HepG2 (cell line): ENCODE results near the gene TNP2. TPM values are rescaled to one million over a fixed set of nuclear protein-coding genes. Genes with fewer than 3 reads are reported as not detected.

Source experiments
- EED ChIP-seq: sonication (generic); formaldehyde crosslinking; IDR thresholded peaks from 2 replicates; pipeline ENCODE4 v1.5.0; 2020; ENCODE audit warnings: mild to moderate bottlenecking, missing genetic modification reagents
- ESRRA ChIP-seq: sonication (generic); formaldehyde crosslinking; IDR thresholded peaks from 2 replicates; pipeline ENCODE4 v1.5.1; 2020; ENCODE audit warnings: mild to moderate bottlenecking, low read depth, missing genetic modification reagents
- MLLT10 ChIP-seq: sonication (generic); formaldehyde crosslinking; IDR thresholded peaks from 2 replicates; pipeline ENCODE4 v1.4.0; 2020; ENCODE audit warnings: missing genetic modification reagents
- PHB2 ChIP-seq: fragments of 450-650 bp; IDR thresholded peaks from 2 replicates; pipeline ENCODE4 v1.6.1; 2018; ENCODE audit not compliant: partially characterized antibody
- TAF15 ChIP-seq: fragments of 200-400 bp; formaldehyde crosslinking; IDR thresholded peaks from one replicate; pipeline ENCODE4 v1.6.1; 2018; ENCODE audit warnings: mild to moderate bottlenecking, low read depth, low read length; ENCODE audit not compliant: poor library complexity, severe bottlenecking
- ZNF160 ChIP-seq: sonication (generic); formaldehyde crosslinking; IDR thresholded peaks from 2 replicates; pipeline ENCODE4 v1.8.0; 2022; ENCODE audit warnings: mild to moderate bottlenecking, inconsistent platforms, missing genetic modification reagents
- ZNF552 ChIP-seq: sonication (generic); formaldehyde crosslinking; IDR thresholded peaks from 2 replicates; pipeline ENCODE4 v1.9.0; 2022; ENCODE audit warnings: missing genetic modification reagents, mild to moderate bottlenecking, borderline replicate concordance
- ZNF556 ChIP-seq: sonication (generic); formaldehyde crosslinking; IDR thresholded peaks from 2 replicates; pipeline ENCODE4 v1.4.0; 2020; ENCODE audit warnings: mild to moderate bottlenecking, missing genetic modification reagents, borderline replicate concordance
- ZNF7 ChIP-seq: IDR thresholded peaks from 2 replicates; pipeline ENCODE4 v1.6.1; 2016; ENCODE audit warnings: missing biosample characterization, missing genetic modification reagents
- ZNF772 ChIP-seq: sonication (generic); formaldehyde crosslinking; IDR thresholded peaks from 2 replicates; pipeline ENCODE4 v1.5.0; 2020; ENCODE audit warnings: mild to moderate bottlenecking, missing genetic modification reagents
- polyA plus RNA-seq, 8 experiments: library from polyadenylated mRNA; depleted of rRNA in 3 of 8; stranded (reverse) in 7 of 8; unstranded in 1 of 8; fragments of >200 nt; fragmentation: Illumina TruSeq in 4 of 8; extraction: Trizol in 4 of 8; gene quantifications; 2 replicates each; pipeline versions ENCODE4 v1.2.1 to v1.2.3, GENCODE V29; 2011 to 2016; ENCODE audit warnings: low read depth in 4 of 8, missing spikeins in 1 of 8, mixed read lengths in 1 of 8; ENCODE audit not compliant: insufficient read depth in 1 of 8
- total RNA-seq, 5 experiments: library from RNA; depleted of rRNA; stranded (reverse); fragments of >200 nt; fragmentation: Illumina TruSeq; extraction: Trizol; gene quantifications; 2 replicates each; pipeline ENCODE4 v1.2.3, GENCODE V29; 2016; ENCODE audit warnings: low read depth in 1 of 5
- TF ChIP-seq, protein P1 (sequence below): sonication (generic); formaldehyde crosslinking; IDR thresholded peaks from 2 replicates; pipeline ENCODE4 v1.4.0; 2020; ENCODE audit warnings: missing genetic modification reagents, borderline replicate concordance
- TF ChIP-seq, protein P2 (sequence below): sonication (generic); formaldehyde crosslinking; IDR thresholded peaks from 2 replicates; pipeline ENCODE4 v1.9.0; 2021; ENCODE audit warnings: missing genetic modification reagents, mild to moderate bottlenecking, borderline replicate concordance
- TF ChIP-seq, protein P3 (sequence below): sonication (generic); formaldehyde crosslinking; IDR thresholded peaks from 2 replicates; pipeline ENCODE4 v1.4.0; 2020; ENCODE audit warnings: missing genetic modification reagents
- TF ChIP-seq, protein P4 (sequence below), 2 experiments: fragments of 450-650 bp in 1 of 2; sonication (generic) in 1 of 2; formaldehyde crosslinking in 1 of 2; IDR thresholded peaks; 2 replicates each; pipeline versions ENCODE4 v1.6.1 to v1.8.0; 2016 to 2022; ENCODE audit warnings: antibody characterized with exemption in 1 of 2, mild to moderate bottlenecking in 1 of 2, missing genetic modification reagents in 1 of 2

TNP2 gene
- total and polyA plus RNA-seq, 2 of the 13 experiments (the other 11 are each of a cell fraction or from before 2014, with no cell fraction given) = not detected

DNA sequence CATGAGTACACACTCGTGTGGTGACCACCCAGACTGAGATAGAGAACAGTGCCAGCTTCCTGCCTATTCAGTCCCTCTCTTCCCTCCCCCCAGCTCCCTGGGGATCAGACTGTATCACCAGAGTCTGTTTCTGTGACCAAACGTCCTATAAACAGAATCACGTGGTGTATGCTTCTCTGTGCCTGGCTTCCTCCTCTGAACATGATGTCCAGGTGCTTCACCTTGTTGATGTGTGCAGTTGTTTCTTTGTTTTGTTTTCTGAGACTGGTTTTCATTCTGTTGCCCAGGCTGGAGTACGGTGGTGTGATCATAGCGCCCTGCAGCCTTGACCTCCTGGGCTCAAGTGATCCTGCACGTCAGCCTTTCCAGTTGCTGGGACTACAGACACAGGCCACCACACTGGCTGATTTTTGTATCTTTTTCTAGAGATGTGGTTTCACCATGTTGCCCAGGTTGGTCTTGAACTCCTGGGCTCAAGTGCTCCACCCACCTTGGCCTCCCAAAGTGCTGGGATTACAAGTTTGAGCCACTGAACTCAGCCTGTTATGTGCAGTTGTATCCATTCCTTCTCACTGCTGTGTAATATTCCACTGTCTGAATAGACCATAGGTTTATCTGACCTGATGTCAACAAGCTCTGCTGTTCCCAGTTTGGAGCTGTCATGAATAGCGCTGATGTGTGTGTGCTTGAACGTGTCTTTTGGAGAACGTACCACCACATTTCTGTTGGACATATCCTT is 40.9 kb upstream of the TNP2 start (continued):
- TF ChIP-seq, protein P1, sequence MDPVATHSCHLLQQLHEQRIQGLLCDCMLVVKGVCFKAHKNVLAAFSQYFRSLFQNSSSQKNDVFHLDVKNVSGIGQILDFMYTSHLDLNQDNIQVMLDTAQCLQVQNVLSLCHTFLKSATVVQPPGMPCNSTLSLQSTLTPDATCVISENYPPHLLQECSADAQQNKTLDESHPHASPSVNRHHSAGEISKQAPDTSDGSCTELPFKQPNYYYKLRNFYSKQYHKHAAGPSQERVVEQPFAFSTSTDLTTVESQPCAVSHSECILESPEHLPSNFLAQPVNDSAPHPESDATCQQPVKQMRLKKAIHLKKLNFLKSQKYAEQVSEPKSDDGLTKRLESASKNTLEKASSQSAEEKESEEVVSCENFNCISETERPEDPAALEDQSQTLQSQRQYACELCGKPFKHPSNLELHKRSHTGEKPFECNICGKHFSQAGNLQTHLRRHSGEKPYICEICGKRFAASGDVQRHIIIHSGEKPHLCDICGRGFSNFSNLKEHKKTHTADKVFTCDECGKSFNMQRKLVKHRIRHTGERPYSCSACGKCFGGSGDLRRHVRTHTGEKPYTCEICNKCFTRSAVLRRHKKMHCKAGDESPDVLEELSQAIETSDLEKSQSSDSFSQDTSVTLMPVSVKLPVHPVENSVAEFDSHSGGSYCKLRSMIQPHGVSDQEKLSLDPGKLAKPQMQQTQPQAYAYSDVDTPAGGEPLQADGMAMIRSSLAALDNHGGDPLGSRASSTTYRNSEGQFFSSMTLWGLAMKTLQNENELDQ (CRISPR knock-in tag) = no peak
- TF ChIP-seq, protein P2, sequence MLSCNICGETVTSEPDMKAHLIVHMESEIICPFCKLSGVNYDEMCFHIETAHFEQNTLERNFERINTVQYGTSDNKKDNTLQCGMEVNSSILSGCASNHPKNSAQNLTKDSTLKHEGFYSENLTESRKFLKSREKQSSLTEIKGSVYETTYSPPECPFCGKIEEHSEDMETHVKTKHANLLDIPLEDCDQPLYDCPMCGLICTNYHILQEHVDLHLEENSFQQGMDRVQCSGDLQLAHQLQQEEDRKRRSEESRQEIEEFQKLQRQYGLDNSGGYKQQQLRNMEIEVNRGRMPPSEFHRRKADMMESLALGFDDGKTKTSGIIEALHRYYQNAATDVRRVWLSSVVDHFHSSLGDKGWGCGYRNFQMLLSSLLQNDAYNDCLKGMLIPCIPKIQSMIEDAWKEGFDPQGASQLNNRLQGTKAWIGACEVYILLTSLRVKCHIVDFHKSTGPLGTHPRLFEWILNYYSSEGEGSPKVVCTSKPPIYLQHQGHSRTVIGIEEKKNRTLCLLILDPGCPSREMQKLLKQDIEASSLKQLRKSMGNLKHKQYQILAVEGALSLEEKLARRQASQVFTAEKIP = no peak
- TF ChIP-seq ZNF552 (peak; percentile 61; the same call in 1 of the 2 replicates), ESRRA (CRISPR knock-in tag) (no peak; the same call in none of the 2 replicates), TAF15 (no peak), PHB2 (no peak), ZNF7 (CRISPR knock-in tag) (peak; percentile 6; the same call in 1 of the 2 replicates), ZNF772 (CRISPR knock-in tag) (no peak; the same call in 1 of the 2 replicates), ZNF556 (CRISPR knock-in tag) (no peak), ZNF160 (CRISPR knock-in tag) (no peak), MLLT10 (no peak), EED (CRISPR knock-in tag) (no peak)
- TF ChIP-seq, protein P3, sequence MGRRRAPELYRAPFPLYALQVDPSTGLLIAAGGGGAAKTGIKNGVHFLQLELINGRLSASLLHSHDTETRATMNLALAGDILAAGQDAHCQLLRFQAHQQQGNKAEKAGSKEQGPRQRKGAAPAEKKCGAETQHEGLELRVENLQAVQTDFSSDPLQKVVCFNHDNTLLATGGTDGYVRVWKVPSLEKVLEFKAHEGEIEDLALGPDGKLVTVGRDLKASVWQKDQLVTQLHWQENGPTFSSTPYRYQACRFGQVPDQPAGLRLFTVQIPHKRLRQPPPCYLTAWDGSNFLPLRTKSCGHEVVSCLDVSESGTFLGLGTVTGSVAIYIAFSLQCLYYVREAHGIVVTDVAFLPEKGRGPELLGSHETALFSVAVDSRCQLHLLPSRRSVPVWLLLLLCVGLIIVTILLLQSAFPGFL (CRISPR knock-in tag) = no peak
- TF ChIP-seq, protein P4, sequence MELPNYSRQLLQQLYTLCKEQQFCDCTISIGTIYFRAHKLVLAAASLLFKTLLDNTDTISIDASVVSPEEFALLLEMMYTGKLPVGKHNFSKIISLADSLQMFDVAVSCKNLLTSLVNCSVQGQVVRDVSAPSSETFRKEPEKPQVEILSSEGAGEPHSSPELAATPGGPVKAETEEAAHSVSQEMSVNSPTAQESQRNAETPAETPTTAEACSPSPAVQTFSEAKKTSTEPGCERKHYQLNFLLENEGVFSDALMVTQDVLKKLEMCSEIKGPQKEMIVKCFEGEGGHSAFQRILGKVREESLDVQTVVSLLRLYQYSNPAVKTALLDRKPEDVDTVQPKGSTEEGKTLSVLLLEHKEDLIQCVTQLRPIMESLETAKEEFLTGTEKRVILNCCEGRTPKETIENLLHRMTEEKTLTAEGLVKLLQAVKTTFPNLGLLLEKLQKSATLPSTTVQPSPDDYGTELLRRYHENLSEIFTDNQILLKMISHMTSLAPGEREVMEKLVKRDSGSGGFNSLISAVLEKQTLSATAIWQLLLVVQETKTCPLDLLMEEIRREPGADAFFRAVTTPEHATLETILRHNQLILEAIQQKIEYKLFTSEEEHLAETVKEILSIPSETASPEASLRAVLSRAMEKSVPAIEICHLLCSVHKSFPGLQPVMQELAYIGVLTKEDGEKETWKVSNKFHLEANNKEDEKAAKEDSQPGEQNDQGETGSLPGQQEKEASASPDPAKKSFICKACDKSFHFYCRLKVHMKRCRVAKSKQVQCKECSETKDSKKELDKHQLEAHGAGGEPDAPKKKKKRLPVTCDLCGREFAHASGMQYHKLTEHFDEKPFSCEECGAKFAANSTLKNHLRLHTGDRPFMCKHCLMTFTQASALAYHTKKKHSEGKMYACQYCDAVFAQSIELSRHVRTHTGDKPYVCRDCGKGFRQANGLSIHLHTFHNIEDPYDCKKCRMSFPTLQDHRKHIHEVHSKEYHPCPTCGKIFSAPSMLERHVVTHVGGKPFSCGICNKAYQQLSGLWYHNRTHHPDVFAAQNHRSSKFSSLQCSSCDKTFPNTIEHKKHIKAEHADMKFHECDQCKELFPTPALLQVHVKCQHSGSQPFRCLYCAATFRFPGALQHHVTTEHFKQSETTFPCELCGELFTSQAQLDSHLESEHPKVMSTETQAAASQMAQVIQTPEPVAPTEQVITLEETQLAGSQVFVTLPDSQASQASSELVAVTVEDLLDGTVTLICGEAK (IDR thresholded peaks at IDR 0.05) = no peak
- TF ChIP-seq, protein P4 (CRISPR knock-in tag; IDR thresholded peaks at IDR 0.05) = no peak; the same call in 1 of the 2 replicates
